ENCODE results near the gene CARD11. TPM values are rescaled to one million over a fixed set of nuclear protein-coding genes. Genes with fewer than 3 reads are reported as not detected.

Gene CARD11
- total and polyA plus RNA-seq, 2 of the 13 experiments (the other 11 are each of a cell fraction or from before 2014, with no cell fraction given) = 0.04 TPM; not detected in 1

DNA sequence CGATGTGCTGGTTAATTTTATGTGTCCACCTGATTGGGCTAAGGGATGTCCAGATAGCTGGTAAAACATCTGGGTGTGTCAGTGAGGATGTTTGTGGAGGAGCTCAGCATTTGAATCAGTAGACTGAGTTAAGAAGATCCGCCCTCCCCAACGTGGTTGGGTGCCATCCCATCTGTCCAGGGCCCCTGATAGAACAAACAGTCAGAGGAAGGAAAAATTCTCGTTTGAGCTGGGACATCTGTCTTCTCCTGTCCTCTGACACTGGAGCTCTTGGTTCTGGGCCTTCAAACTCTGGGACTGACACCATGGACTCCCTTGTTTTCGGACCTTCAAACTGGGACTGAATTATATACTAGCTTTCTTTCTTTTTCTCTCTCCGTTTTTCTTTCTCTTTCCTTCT, 59.6 kb downstream of the CARD11 start:
- no peaks in the 10 kb centered on the region for H3K79me2 ChIP-seq (ENCODE audit: insufficient read depth, low read length)
- no peak overlapping the region for H3K4me3 ChIP-seq (replicated peaks in 1 of 3; ENCODE audit: insufficient read depth in 1 of 3, low read depth in 2 of 3, low read length in 3 of 3)
- CTCF ChIA-PET (ENCODE audit: low intra/inter-chr PET ratio, low total read pairs) = no interaction called here
- no peaks in the 10 kb centered on the region for H4K20me1 ChIP-seq (ENCODE audit: insufficient read depth, low read length)
- H3K4me2 ChIP-seq (ENCODE audit: low read depth, low read length) = no peak overlapping the region
- FAIRE-seq (no peak), ATAC-seq (no peak), DNase-seq (ENCODE audit: low spot score) (no peak)
- POLR2A ChIA-PET = no interaction called here
- WGBS (ENCODE audit: low lambda C conversion rate) = 27% methylated on average over 6 of the region's 6 CpGs
- peaks cover 5% of the 10 kb centered on the region; the same call in 1 of the 2 replicates for H3K4me1 ChIP-seq (ENCODE audit: insufficient read depth, low read length)
- no peak overlapping the region for H2AFZ ChIP-seq (ENCODE audit: low read length)
- TF ChIP-seq HNRNPK (IDR thresholded peaks at IDR 0.05; ENCODE audit: low read depth, low read length, poor library complexity, severe bottlenecking) (no peak), ATF7-NPFF (CRISPR knock-in tag; IDR thresholded peaks at IDR 0.05; ENCODE audit: low read depth) (no peak), MAFK (conservative IDR thresholded peaks at IDR 0.05 in 1 of 2, IDR thresholded peaks at IDR 0.05 in 1 of 2; ENCODE audit: low read length in 2 of 2) (no peak), GPN1 (CRISPR knock-in tag; IDR thresholded peaks at IDR 0.05; ENCODE audit: borderline replicate concordance) (no peak), MBNL3 (CRISPR knock-in tag; conservative IDR thresholded peaks at IDR 0.05) (no peak), KLF9 (CRISPR knock-in tag; IDR thresholded peaks at IDR 0.05; ENCODE audit: low read depth) (no peak), ZNF589 (CRISPR knock-in tag; conservative IDR thresholded peaks at IDR 0.05) (no peak), ZNF781 (CRISPR knock-in tag; IDR thresholded peaks at IDR 0.05; ENCODE audit: borderline replicate concordance, not compliant biosample characterization) (no peak), KLF11 (CRISPR knock-in tag; IDR thresholded peaks at IDR 0.05) (no peak)
- TF ChIP-seq, protein P1, sequence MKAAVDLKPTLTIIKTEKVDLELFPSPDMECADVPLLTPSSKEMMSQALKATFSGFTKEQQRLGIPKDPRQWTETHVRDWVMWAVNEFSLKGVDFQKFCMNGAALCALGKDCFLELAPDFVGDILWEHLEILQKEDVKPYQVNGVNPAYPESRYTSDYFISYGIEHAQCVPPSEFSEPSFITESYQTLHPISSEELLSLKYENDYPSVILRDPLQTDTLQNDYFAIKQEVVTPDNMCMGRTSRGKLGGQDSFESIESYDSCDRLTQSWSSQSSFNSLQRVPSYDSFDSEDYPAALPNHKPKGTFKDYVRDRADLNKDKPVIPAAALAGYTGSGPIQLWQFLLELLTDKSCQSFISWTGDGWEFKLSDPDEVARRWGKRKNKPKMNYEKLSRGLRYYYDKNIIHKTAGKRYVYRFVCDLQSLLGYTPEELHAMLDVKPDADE (CRISPR knock-in tag; IDR thresholded peaks at IDR 0.05) = no peak
- TF ChIP-seq, protein P2, sequence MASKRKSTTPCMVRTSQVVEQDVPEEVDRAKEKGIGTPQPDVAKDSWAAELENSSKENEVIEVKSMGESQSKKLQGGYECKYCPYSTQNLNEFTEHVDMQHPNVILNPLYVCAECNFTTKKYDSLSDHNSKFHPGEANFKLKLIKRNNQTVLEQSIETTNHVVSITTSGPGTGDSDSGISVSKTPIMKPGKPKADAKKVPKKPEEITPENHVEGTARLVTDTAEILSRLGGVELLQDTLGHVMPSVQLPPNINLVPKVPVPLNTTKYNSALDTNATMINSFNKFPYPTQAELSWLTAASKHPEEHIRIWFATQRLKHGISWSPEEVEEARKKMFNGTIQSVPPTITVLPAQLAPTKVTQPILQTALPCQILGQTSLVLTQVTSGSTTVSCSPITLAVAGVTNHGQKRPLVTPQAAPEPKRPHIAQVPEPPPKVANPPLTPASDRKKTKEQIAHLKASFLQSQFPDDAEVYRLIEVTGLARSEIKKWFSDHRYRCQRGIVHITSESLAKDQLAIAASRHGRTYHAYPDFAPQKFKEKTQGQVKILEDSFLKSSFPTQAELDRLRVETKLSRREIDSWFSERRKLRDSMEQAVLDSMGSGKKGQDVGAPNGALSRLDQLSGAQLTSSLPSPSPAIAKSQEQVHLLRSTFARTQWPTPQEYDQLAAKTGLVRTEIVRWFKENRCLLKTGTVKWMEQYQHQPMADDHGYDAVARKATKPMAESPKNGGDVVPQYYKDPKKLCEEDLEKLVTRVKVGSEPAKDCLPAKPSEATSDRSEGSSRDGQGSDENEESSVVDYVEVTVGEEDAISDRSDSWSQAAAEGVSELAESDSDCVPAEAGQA (IDR thresholded peaks at IDR 0.05; ENCODE audit: low read depth) = no peak
- TF ChIP-seq, protein P2 (CRISPR knock-in tag; IDR thresholded peaks at IDR 0.05; ENCODE audit: borderline replicate concordance) = no peak
- no peak overlapping the region for H3K9ac ChIP-seq (ENCODE audit: insufficient read depth, low read depth, low read length)
- H3K27me3 ChIP-seq (ENCODE audit: control insufficient read depth in 1 of 2, insufficient read depth in 2 of 2, low read length in 2 of 2) = peaks cover 4 to 28% of the 10 kb centered on the region in 2 experiments; a peak in 2 of 5 replicates
- in situ Hi-C loops (cut with HindIII; ENCODE audit: extremely low pct_ligation_motif_present, low pct_unique_long_range_greater_than_20kb) (no loop called here), intact Hi-C loops (cut with micrococcal nuclease; ENCODE audit: unreplicated experiment) (no loop called here)
- BruUV-seq (replicated peaks) = no TSS peak
- no peaks in the 10 kb centered on the region for H3K36me3 ChIP-seq (replicated peaks in 1 of 2; ENCODE audit: control insufficient read depth in 1 of 2, insufficient read depth in 2 of 2, low read length in 2 of 2)
- no peaks in the 10 kb centered on the region for H3K9me3 ChIP-seq (ENCODE audit: low read length)
- H3K27ac ChIP-seq (ENCODE audit: extremely low read length, insufficient read depth, low read length) = no peak overlapping the region
